GM12873 (cell line): ENCODE results near the gene PEX16.

ENCODE experiments used
- CTCF ChIP-seq: IDR thresholded peaks from 2 replicates; pipeline ENCODE4 v1.5.1; 2012; ENCODE audit warnings: low read depth, mild to moderate bottlenecking, moderate library complexity, low read length, control low read depth; ENCODE audit not compliant: insufficient read depth; ENCODE audit errors: missing control alignments

Gene PEX16

DNA sequence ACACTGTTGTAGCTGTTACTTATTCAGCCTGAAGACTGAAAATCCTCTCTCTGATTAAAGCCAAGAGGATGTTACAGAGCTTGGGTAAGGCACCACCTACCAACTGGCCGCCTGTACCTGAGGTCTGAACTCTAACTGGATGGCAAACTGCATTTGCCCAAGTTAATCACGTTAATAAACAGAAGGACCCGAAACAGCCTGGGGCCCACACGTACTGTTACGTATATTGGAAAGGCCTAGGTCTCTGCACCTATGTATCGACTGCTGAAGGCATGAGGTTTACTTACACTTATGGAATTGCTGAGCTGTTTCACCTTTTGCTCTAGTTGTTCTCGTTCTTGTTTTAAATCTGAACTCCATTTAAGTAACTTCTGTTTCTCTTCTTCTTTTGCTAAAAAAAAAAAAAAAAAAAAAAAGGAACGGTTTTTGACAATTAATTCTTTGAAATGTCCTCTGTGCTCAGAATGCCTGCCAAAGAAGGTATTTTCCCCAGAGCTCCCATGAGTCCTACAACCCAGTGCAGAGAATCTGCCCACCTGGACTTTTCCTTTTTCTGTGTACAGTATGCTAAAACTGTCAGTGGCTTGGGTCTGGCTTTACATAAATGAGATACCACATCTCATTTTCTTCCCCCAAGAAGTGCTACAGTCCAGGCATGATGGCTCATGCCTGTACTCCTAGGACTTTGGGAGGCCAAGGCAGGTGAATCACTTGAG is 17.8 kb upstream of the PEX16 start:
- TF ChIP-seq CTCF: no peak

DNA sequence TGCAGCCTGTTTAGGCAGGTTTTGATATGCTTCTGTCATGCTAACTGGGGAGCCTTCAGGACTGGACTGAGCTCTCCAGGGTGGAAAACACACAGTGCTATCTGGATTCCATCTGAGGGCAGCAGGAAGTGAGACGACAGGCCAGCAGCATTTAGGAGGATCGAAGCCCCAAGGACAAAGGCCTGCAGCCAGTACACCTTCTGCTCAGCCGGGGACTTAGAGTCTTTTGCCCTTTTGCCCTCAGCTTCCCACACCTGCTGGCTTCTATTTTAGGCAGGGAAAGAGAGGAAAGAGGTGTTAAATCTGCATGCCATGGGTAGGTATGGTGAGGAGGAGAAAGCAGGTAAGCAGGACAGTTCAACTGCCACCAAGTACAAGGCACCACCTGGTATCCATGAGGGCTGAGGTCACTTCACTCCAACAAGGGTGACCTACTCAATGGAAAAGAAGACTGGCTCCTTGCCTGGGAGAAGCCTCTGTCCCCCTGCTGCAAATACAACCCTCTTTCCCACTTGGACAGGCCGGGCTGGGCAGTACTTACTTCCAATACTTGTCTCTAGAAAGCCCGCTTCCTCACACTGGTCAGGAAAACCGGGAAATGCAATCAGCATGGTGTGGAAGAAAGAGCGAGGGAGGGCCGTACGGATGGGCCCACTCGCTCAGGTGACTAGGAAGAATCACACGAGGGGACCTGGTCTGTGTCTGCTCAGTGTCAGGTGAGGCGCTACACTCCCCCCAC is 17.1 kb upstream of the PEX16 start:
- TF ChIP-seq CTCF: no peak

- no peak for TF ChIP-seq CTCF
Measured at GRCh38 chr11:45933846-45934579, 16.3 kb upstream of the PEX16 start.

GRCh38 chr11:45933131-45933831 is 15.6 kb upstream of the PEX16 start:
- TF ChIP-seq CTCF: no peak

DNA sequence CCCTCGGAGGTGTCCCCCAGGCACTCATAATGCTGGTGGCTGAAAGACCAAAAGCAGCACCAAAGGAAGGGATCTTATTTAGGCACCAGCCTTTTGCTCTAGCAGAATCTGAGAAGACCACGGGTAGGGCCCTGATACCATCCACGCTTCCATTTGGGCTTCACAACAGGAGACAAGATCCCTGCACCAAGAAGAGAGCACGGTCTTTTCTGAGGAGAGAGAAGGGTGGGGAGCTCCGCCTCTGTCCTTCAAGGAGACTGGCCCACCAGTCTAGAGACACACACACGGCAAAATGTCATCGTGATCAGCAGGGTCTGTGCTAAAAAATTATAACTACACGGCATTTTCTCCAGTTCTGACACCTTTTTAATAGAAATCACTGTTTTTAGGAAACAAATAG is 14.5 kb upstream of the PEX16 start:
- no peak for TF ChIP-seq CTCF

- TF ChIP-seq CTCF: no peak
Measured at GRCh38 chr11:45931739-45932138, 14.1 kb upstream of the PEX16 start.

GRCh38 chr11:45930951-45931570 is 13.4 kb upstream of the PEX16 start:
- no peak for TF ChIP-seq CTCF
